Osteoblast (primary cell): ENCODE data around the gene SLC2A13. TPM values are rescaled to one million over a fixed set of nuclear protein-coding genes. Genes with fewer than 3 reads are reported as not detected.
"Not testable (repeated sequence)": the region's sequence is repeated elsewhere in the genome, so short reads cannot be mapped to it uniquely, and the experiment has no call there.

Source experiments
- DNase-seq: peaks from one replicate; pipeline ENCODE4 v3.0.0; 2011; ENCODE audit warnings: low spot score, mixed read lengths; ENCODE audit not compliant: insufficient read length; ENCODE audit errors: missing footprints
- H2AFZ ChIP-seq: 2 replicates; pipeline ENCODE4 v1.6.0; 2011; ENCODE audit warnings: mild to moderate bottlenecking, low read length
- H3K27ac ChIP-seq: 2 replicates; pipeline ENCODE4 v1.5.1; 2011; ENCODE audit warnings: mild to moderate bottlenecking, low read depth, low read length, moderate library complexity
- H3K27me3 ChIP-seq: 2 replicates; pipeline ENCODE4 v1.6.0; 2012; ENCODE audit warnings: mild to moderate bottlenecking, control low read depth, inconsistent platforms, low read length, moderate library complexity; ENCODE audit not compliant: insufficient read depth
- H3K36me3 ChIP-seq: 2 replicates; pipeline ENCODE4 v1.5.1; 2011; ENCODE audit warnings: mild to moderate bottlenecking, low read length, control low read depth, moderate library complexity; ENCODE audit not compliant: insufficient read depth
- H3K4me1 ChIP-seq: 2 replicates; pipeline ENCODE4 v1.5.1; 2011; ENCODE audit warnings: mild to moderate bottlenecking, low read length, control low read depth, moderate library complexity; ENCODE audit not compliant: insufficient read depth
- H3K4me2 ChIP-seq: 2 replicates; pipeline ENCODE4 v1.6.0; 2011; ENCODE audit warnings: mild to moderate bottlenecking, low read length; ENCODE audit not compliant: insufficient read depth
- H3K4me3 ChIP-seq: fragments of 200-600 bp; sonication (generic); 3 replicates; pipeline ENCODE4 v1.5.1; 2012; ENCODE audit warnings: mild to moderate bottlenecking, low read length, inconsistent platforms; ENCODE audit not compliant: insufficient read depth
- H3K79me2 ChIP-seq: 2 replicates; pipeline ENCODE4 v1.6.0; 2012; ENCODE audit warnings: mild to moderate bottlenecking, low read length, control low read depth, inconsistent platforms; ENCODE audit not compliant: insufficient read depth
- H3K9me3 ChIP-seq: 2 replicates; pipeline ENCODE4 v1.5.1; 2011; ENCODE audit warnings: low read depth, low read length, control low read depth
- H4K20me1 ChIP-seq: 2 replicates; pipeline ENCODE4 v1.6.0; 2012; ENCODE audit warnings: mild to moderate bottlenecking, low read length, control low read depth; ENCODE audit not compliant: insufficient read depth
- total RNA-seq: library from RNA; depleted of rRNA; stranded (reverse); fragments of >200 nt; gene quantifications from 2 replicates; pipeline ENCODE4 v1.2.3, GENCODE V29; 2012
- TF ChIP-seq, protein P1 (sequence below): IDR thresholded peaks from 2 replicates; pipeline ENCODE4 v1.5.1; 2011; ENCODE audit warnings: mild to moderate bottlenecking, low read depth, low read length, moderate library complexity; ENCODE audit errors: extremely low read depth

SLC2A13 gene
- total RNA-seq, 1 donor = 12.3 TPM

DNA sequence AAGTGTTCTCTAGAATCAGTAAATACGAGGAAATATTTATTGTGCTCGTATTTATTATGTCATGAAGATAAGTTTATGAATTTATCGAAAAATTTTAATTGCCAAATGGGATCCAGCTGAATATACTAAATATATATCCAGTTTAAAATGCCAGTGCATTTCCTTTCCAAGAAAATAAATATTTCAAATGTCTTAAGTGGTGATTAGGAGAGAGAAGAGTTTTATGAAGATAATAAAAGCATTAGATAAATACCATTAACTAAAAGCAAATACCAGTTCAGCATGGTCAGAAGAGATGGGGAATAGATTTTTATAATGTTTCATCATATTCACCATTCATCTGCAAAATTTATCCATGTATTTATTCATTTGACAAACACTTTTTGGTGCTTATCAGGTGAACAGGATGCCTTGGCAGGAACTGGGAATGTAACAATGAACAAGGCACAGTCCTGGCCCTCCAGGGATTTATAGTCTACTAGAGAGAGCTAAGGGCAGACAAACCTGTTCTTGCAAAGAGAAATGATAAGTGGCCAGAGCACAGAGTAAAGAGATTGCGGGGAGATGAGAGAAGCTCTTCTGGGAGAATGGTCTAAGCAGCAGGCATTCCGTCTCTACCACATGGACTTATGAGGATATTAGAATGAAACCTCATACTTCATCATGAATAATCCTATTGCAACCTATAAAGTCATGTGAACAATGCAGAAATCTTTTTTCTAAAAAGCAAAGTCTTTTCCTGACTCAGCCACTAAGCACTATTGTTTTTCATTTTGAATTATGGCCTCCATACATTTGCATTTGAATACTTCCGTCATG lies 342.6 kb downstream of the SLC2A13 start:
- no peaks in the 10 kb centered on the region for H3K79me2 ChIP-seq
- TF ChIP-seq, protein P1, sequence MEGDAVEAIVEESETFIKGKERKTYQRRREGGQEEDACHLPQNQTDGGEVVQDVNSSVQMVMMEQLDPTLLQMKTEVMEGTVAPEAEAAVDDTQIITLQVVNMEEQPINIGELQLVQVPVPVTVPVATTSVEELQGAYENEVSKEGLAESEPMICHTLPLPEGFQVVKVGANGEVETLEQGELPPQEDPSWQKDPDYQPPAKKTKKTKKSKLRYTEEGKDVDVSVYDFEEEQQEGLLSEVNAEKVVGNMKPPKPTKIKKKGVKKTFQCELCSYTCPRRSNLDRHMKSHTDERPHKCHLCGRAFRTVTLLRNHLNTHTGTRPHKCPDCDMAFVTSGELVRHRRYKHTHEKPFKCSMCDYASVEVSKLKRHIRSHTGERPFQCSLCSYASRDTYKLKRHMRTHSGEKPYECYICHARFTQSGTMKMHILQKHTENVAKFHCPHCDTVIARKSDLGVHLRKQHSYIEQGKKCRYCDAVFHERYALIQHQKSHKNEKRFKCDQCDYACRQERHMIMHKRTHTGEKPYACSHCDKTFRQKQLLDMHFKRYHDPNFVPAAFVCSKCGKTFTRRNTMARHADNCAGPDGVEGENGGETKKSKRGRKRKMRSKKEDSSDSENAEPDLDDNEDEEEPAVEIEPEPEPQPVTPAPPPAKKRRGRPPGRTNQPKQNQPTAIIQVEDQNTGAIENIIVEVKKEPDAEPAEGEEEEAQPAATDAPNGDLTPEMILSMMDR = no peak
- H3K4me3 ChIP-seq = no peak overlapping the region
- no peaks in the 10 kb centered on the region for H3K36me3 ChIP-seq
- no peak for DNase-seq
- H3K9me3 ChIP-seq = no peaks in the 10 kb centered on the region
- no peaks in the 10 kb centered on the region for H3K4me1 ChIP-seq
- H3K4me2 ChIP-seq = no peak overlapping the region
- no peaks in the 10 kb centered on the region for H3K27me3 ChIP-seq
- H2AFZ ChIP-seq = no peak overlapping the region
- H4K20me1 ChIP-seq = no peaks in the 10 kb centered on the region
- no peak overlapping the region for H3K27ac ChIP-seq

DNA sequence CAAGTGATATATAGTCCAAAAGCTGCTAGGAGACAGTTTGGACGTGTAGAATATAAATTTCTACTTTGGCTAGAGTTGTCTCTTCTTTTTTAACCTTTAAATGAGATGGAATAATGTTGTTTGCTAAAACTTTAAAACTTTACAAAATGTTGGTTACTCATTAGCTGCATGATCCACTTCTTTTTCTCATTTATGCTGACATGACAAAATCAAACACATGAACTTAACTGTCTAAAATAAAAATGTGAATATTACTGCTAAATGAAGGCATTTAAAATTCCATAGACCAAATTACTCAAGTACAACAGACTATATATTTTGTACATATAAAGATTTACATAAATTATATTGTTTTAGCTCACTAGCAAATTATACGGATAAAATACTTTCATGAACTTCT lies 350.4 kb downstream of the SLC2A13 start:
- DNase-seq = no peak
- H3K9me3 ChIP-seq = no peaks in the 10 kb centered on the region

DNA sequence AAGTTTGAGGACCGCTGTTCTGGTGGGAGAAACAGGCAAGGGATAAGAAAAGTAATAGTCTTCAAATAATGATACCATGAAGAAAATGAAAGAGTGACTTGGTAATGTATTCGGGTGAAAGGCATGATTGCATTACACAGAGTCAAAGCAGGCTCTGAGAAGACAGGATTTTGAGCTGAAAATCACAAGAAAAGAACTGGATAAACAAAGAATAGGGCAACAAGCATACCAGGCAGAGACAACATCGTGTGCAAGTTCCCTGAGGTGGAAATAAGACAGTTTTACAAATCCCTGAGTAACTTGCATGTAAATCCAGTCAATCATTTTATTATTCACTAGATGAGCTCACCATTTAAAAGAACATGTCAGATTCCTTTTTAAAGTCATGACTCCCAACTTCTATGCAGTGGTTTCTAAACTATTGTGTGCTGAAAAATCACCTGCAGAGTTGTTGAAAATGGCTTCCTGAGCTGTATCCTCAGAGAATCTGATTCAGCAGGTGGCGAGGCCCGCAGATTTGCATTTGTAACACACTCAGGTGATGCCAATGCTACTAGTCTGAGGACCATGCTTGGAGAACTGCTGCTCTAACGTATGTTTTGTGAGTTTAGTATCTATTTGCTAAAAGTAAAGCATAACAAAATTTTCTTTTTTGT lies 353.3 kb downstream of the SLC2A13 start:
- Histone ChIP-seq H3K79me2 (no peaks in the 10 kb centered on the region), H3K4me3 (no peak overlapping the region), H3K27me3 (no peaks in the 10 kb centered on the region), H3K27ac (no peak overlapping the region), H2AFZ (no peak overlapping the region), H4K20me1 (no peaks in the 10 kb centered on the region), H3K9me3 (no peaks in the 10 kb centered on the region), H3K36me3 (no peaks in the 10 kb centered on the region), H3K4me1 (no peaks in the 10 kb centered on the region), H3K4me2 (no peak overlapping the region)
- DNase-seq = no peak
- TF ChIP-seq, protein P1 = no peak

More for the DNA sequence above, 350.4 kb downstream of the SLC2A13 start:
- Histone ChIP-seq H2AFZ (no peak overlapping the region), H3K4me3 (no peak overlapping the region), H3K27me3 (no peaks in the 10 kb centered on the region), H3K4me2 (no peak overlapping the region), H3K36me3 (no peaks in the 10 kb centered on the region), H3K79me2 (no peaks in the 10 kb centered on the region), H4K20me1 (no peaks in the 10 kb centered on the region), H3K4me1 (no peaks in the 10 kb centered on the region), H3K27ac (no peak overlapping the region)
- TF ChIP-seq, protein P1 = no peak

DNA sequence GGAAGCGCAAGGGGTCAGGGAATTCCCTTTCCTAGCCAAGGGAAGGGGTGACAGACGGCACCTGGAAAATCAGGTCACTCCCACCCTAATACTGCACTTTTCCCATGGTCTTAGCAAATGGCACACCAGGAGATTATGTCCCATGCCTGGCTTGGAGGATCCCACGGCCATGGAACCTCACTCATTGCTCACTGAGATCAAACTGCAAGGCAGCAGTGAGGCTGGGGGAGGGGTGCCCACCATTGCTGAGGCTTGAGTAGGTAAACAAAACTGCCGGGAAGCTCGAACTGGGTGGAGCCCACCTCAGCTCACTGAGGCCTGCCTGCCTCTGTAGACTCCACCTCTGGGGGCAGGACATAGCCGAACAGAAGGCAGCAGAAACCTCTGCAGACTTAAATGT lies 359.7 kb downstream of the SLC2A13 start:
- H3K36me3 ChIP-seq, H3K27me3 ChIP-seq, H2AFZ ChIP-seq, H3K9me3 ChIP-seq, H3K4me3 ChIP-seq, H3K4me1 ChIP-seq, H3K79me2 ChIP-seq, H4K20me1 ChIP-seq, H3K4me2 ChIP-seq, DNase-seq, H3K27ac ChIP-seq: not testable (repeated sequence)
